PC-3 (cell line): ENCODE data around the gene TGFB2. TPM values are rescaled to one million over a fixed set of nuclear protein-coding genes. Genes with fewer than 3 reads are reported as not detected.

Experiments used
- ATAC-seq: fragments of 200-7000 bp; cut with Tn5 transposase; 2 replicates; pipeline ENCODE4 v1.9.1; 2020; ENCODE audit warnings: mild to moderate bottlenecking, moderate library complexity
- BruUV-seq: library from RNA; stranded (reverse); fragments of 400-500 nt; replicated peaks from 2 replicates; lab custom pipeline; 2021; lab: Mats Ljungman, UMichigan
- CTCF ChIA-PET: fragments of 300-600 bp; sonication (Branson Sonifier 250); formaldehyde crosslinking; loops from one replicate; lab custom pipeline; 2022; ENCODE audit warnings: antibody characterized with exemption; lab: Charles Lee
- POLR2A ChIA-PET: fragments of 300-600 bp; sonication (Branson Sonifier 250); formaldehyde crosslinking; loops from one replicate; lab custom pipeline; 2022; ENCODE audit warnings: antibody characterized with exemption; ENCODE audit not compliant: unreplicated experiment; lab: Charles Lee
- DNase-seq: peaks from one replicate; pipeline ENCODE4 v3.0.0-alpha.2; 2015
- H2AFZ ChIP-seq: fragments of 300-600 bp; sonication (generic); 2 replicates; pipeline ENCODE4 v1.6.0; 2016; ENCODE audit warnings: antibody characterized with exemption, low read length
- H3F3A ChIP-seq: fragments of 300-600 bp; sonication (generic); one replicate; pipeline ENCODE4 v1.6.0; 2017; ENCODE audit warnings: antibody characterized with exemption, low read length, control low read depth, mild to moderate bottlenecking; ENCODE audit not compliant: unreplicated experiment
- H3K27ac ChIP-seq: fragments of 300-600 bp; sonication (generic); 2 replicates; pipeline ENCODE4 v1.5.1; 2016; ENCODE audit warnings: mild to moderate bottlenecking, low read length
- H3K27me3 ChIP-seq: fragments of 300-600 bp; sonication (generic); 2 replicates; pipeline ENCODE4 v1.6.1; 2016; ENCODE audit warnings: low read length, mixed read lengths
- H3K36me3 ChIP-seq: fragments of 300-600 bp; sonication (generic); 2 replicates; pipeline ENCODE4 v1.6.1; 2016; ENCODE audit warnings: low read depth, mixed run types, low read length, mixed read lengths
- H3K4me1 ChIP-seq: fragments of 300-600 bp; sonication (generic); 2 replicates; pipeline ENCODE4 v1.5.1; 2016; ENCODE audit warnings: low read length; ENCODE audit not compliant: insufficient read depth
- H3K4me2 ChIP-seq: fragments of 300-600 bp; sonication (generic); 2 replicates; pipeline ENCODE4 v1.6.0; 2016; ENCODE audit warnings: low read length
- H3K4me3 ChIP-seq: fragments of 300-600 bp; sonication (generic); 2 replicates; pipeline ENCODE4 v1.5.1; 2016; ENCODE audit warnings: mild to moderate bottlenecking, low read length, mixed read lengths
- H3K79me2 ChIP-seq: fragments of 300-600 bp; sonication (generic); 2 replicates; pipeline ENCODE4 v1.6.1; 2017; ENCODE audit warnings: low read length, mixed read lengths
- H3K9ac ChIP-seq: fragments of 300-600 bp; sonication (generic); 2 replicates; pipeline ENCODE4 v1.6.0; 2016; ENCODE audit warnings: mild to moderate bottlenecking, low read length
- H3K9me2 ChIP-seq: fragments of 300-600 bp; sonication (generic); replicated peaks from 2 replicates; pipeline ENCODE4 v1.6.1; 2016; ENCODE audit warnings: mixed run types, low read length, mixed read lengths
- H3K9me3 ChIP-seq: fragments of 300-600 bp; sonication (generic); 2 replicates; pipeline ENCODE4 v1.6.1; 2016; ENCODE audit warnings: low read length, mixed read lengths
- H4K20me1 ChIP-seq: fragments of 300-600 bp; sonication (generic); 2 replicates; pipeline ENCODE4 v1.6.1; 2016; ENCODE audit warnings: low read length, mixed read lengths
- CTCF ChIP-seq: fragments of 300-600 bp; sonication (generic); conservative IDR thresholded peaks from 2 replicates; pipeline ENCODE4 v1.5.1; 2017; ENCODE audit warnings: antibody characterized with exemption, low read depth, mild to moderate bottlenecking, low read length
- EZH2 ChIP-seq: fragments of 300-600 bp; sonication (generic); IDR thresholded peaks from one replicate; pipeline ENCODE4 v1.6.1; 2017; ENCODE audit warnings: antibody characterized with exemption, mild to moderate bottlenecking, low read length; ENCODE audit not compliant: unreplicated experiment
- EZH2phosphoT487 ChIP-seq: fragments of 300-600 bp; sonication (generic); IDR thresholded peaks from 2 replicates; pipeline ENCODE4 v1.6.1; 2018; ENCODE audit warnings: mild to moderate bottlenecking, antibody characterized with exemption, low read length, borderline replicate concordance
- intact Hi-C: fragments of 100-400 bp; cut with micrococcal nuclease; formaldehyde crosslinking; loops from 2 replicates; pipeline ENCODE4 v1.9.0; 2023
- total RNA-seq: library from RNA; depleted of rRNA; stranded (reverse); fragments of >200 nt; gene quantifications from 2 replicates; pipeline ENCODE4 v1.2.3, GENCODE V29; 2014

Gene TGFB2
- total RNA-seq, 1 experiment from 2014 or later = 50.3 TPM

GRCh38 chr1:218490406-218490922 lies 145.3 kb downstream of the TGFB2 start:
- peak overlapping the region; percentile 36 for H3K27ac ChIP-seq
- peaks cover 12% of the 10 kb centered on the region for H3F3A ChIP-seq
- POLR2A ChIA-PET = no interaction called here
- no peak overlapping the region for H2AFZ ChIP-seq
- DNase-seq (no peak), ATAC-seq (no peak)
- H3K9me2 ChIP-seq = no peaks in the 10 kb centered on the region
- no peaks in the 10 kb centered on the region for H3K9me3 ChIP-seq
- TF ChIP-seq EZH2 (no peak), CTCF (no peak), EZH2phosphoT487 (no peak)
- H3K4me3 ChIP-seq = no peak overlapping the region
- H4K20me1 ChIP-seq = no peaks in the 10 kb centered on the region
- H3K27me3 ChIP-seq = no peaks in the 10 kb centered on the region
- H3K9ac ChIP-seq = no peak overlapping the region
- no TSS peak for BruUV-seq
- 0 out of 2 replicates have a peak, but pooled peaks cover 5% of the 10 kb centered on the region for H3K79me2 ChIP-seq
- H3K36me3 ChIP-seq = no peaks in the 10 kb centered on the region
- CTCF ChIA-PET = no interaction called here
- intact Hi-C loops = loop anchor here (10.0 kb wide), 2 partner anchors 174 to 404 kb away; no protein-coding TSS in a partner anchor
- peak overlapping the region; percentile 5; the same call in 1 of the 2 replicates for H3K4me2 ChIP-seq
- peaks cover 74% of the 10 kb centered on the region for H3K4me1 ChIP-seq

GRCh38 chr1:218492874-218493273 lies 147.7 kb downstream of the TGFB2 start:
- Histone ChIP-seq H3K4me2 (peak overlapping the region; percentile 28), H3F3A (peaks cover 17% of the 10 kb centered on the region), H3K27ac (peak overlapping the region; percentile 60), H2AFZ (no peak overlapping the region), H3K4me1 (peaks cover 73% of the 10 kb centered on the region), H3K9me3 (no peaks in the 10 kb centered on the region), H3K36me3 (no peaks in the 10 kb centered on the region), H3K9ac (no peak overlapping the region), H4K20me1 (no peaks in the 10 kb centered on the region), H3K79me2 (no peaks in the 10 kb centered on the region), H3K4me3 (no peak overlapping the region), H3K27me3 (no peaks in the 10 kb centered on the region), H3K9me2 (no peaks in the 10 kb centered on the region)
- no peak for TF ChIP-seq EZH2
- no peak for TF ChIP-seq CTCF
- no peak for TF ChIP-seq EZH2phosphoT487
- CTCF ChIA-PET = no interaction called here
- BruUV-seq = no TSS peak
- intact Hi-C loops = loop anchor here (10.0 kb wide), 2 partner anchors 172 to 402 kb away; no protein-coding TSS in a partner anchor
- ATAC-seq = peak; percentile 7
- DNase-seq = peak; percentile 96
- POLR2A ChIA-PET = interaction anchor here (0.8 kb wide), 1 partner anchor 93 kb away, joined by 3 read pairs; no protein-coding TSS in a partner anchor

- Histone ChIP-seq H3F3A (peaks cover 9% of the 10 kb centered on the region), H3K36me3 (no peaks in the 10 kb centered on the region), H3K79me2 (no peaks in the 10 kb centered on the region), H4K20me1 (no peaks in the 10 kb centered on the region), H3K4me3 (no peak overlapping the region), H3K27me3 (no peaks in the 10 kb centered on the region), H3K27ac (no peak overlapping the region), H3K9ac (no peak overlapping the region), H2AFZ (no peak overlapping the region), H3K4me1 (peaks cover 74% of the 10 kb centered on the region), H3K4me2 (no peak overlapping the region), H3K9me2 (no peaks in the 10 kb centered on the region), H3K9me3 (no peaks in the 10 kb centered on the region)
- TF ChIP-seq CTCF (no peak), EZH2phosphoT487 (no peak), EZH2 (no peak)
- CTCF ChIA-PET = no interaction called here
- no TSS peak for BruUV-seq
- DNase-seq (no peak), ATAC-seq (no peak)
- POLR2A ChIA-PET = no interaction called here
- intact Hi-C loops = loop anchor here (10.0 kb wide), 2 partner anchors 171 to 401 kb away; no protein-coding TSS in a partner anchor
Measured at GRCh38 chr1:218493986-218494385, 148.8 kb downstream of the TGFB2 start.
